ENCODE measurements around the gene DDX1. TPM values are rescaled to one million over a fixed set of nuclear protein-coding genes. Genes with fewer than 3 reads are reported as not detected.

DDX1 gene
- total RNA-seq, 2 donors from 2014 or later: 116 to 126 TPM

- no peak for DNase-seq
- Histone ChIP-seq H3K27me3 (ENCODE audit: control insufficient read depth, insufficient read depth, low read length, poor library complexity, severe bottlenecking) (no peaks in the 10 kb centered on the region), H3K4me3 (ENCODE audit: low read length) (no peak overlapping the region), H3K9me3 (ENCODE audit: control insufficient read depth, low read length) (no peaks in the 10 kb centered on the region), H3K9ac (ENCODE audit: extremely low read depth, low read length, poor library complexity, severe bottlenecking) (no peak overlapping the region), H3K27ac (ENCODE audit: low read depth, low read length) (no peak overlapping the region), H3K36me3 (ENCODE audit: control insufficient read depth, insufficient read depth, low read length) (peaks cover 96% of the 10 kb centered on the region), H3K4me1 (ENCODE audit: control insufficient read depth, insufficient read depth, low read length) (no peaks in the 10 kb centered on the region)
- no peaks in the 10 kb centered on the region for H3K27me3 Mint-ChIP-seq (ENCODE audit: insufficient read depth)
- H3K36me3 Mint-ChIP-seq (ENCODE audit: low read depth): peaks cover 80% of the 10 kb centered on the region
- no peaks in the 10 kb centered on the region for H3K9me3 Mint-ChIP-seq
- TF ChIP-seq CTCF (conservative IDR thresholded peaks at IDR 0.05): no peak
- H3K4me1 Mint-ChIP-seq: no peaks in the 10 kb centered on the region
- no peak overlapping the region for H3K4me3 Mint-ChIP-seq
- H3K27ac Mint-ChIP-seq: no peak overlapping the region
- WGBS, 2 experiments (ENCODE audit: insufficient coverage in 1 of 2, insufficient read length in 1 of 2): 89% methylated on average over 1 of the region's 2 CpGs; no CpG with 5 or more reads in 1 of the 2 experiments
These were observed 12.3 kb downstream of the DDX1 start for GRCh38 chr2:15603948-15604347.

- peaks cover 99% of the 10 kb centered on the region for H3K36me3 ChIP-seq (ENCODE audit: control insufficient read depth, insufficient read depth, low read length)
- no peak for TF ChIP-seq CTCF (conservative IDR thresholded peaks at IDR 0.05)
- H3K27ac Mint-ChIP-seq: no peak overlapping the region
- H3K9me3 ChIP-seq (ENCODE audit: control insufficient read depth, low read length): peaks cover 11% of the 10 kb centered on the region
- H3K27me3 Mint-ChIP-seq (ENCODE audit: insufficient read depth): no peaks in the 10 kb centered on the region
- H3K27me3 ChIP-seq (ENCODE audit: control insufficient read depth, insufficient read depth, low read length, poor library complexity, severe bottlenecking): no peaks in the 10 kb centered on the region
- H3K36me3 Mint-ChIP-seq (ENCODE audit: low read depth): peaks cover 92% of the 10 kb centered on the region
- H3K4me3 Mint-ChIP-seq: no peak overlapping the region
- H3K9me3 Mint-ChIP-seq: peaks cover 6% of the 10 kb centered on the region
- no peak overlapping the region for H3K4me3 ChIP-seq (ENCODE audit: low read length)
- WGBS, 2 experiments (ENCODE audit: insufficient coverage in 1 of 2, insufficient read length in 1 of 2): 93% methylated on average over 1 of the region's 1 CpG; no CpG with 5 or more reads in 1 of the 2 experiments
- DNase-seq: no peak
- H3K4me1 Mint-ChIP-seq: no peaks in the 10 kb centered on the region
- no peak overlapping the region for H3K27ac ChIP-seq (ENCODE audit: low read depth, low read length)
- no peak overlapping the region for H3K9ac ChIP-seq (ENCODE audit: extremely low read depth, low read length, poor library complexity, severe bottlenecking)
- H3K4me1 ChIP-seq (ENCODE audit: control insufficient read depth, insufficient read depth, low read length): no peaks in the 10 kb centered on the region
These were observed 14.1 kb downstream of the DDX1 start for GRCh38 chr2:15605721-15606120.

- Histone ChIP-seq H3K27me3 (ENCODE audit: control insufficient read depth, insufficient read depth, low read length, poor library complexity, severe bottlenecking) (no peaks in the 10 kb centered on the region), H3K9ac (ENCODE audit: extremely low read depth, low read length, poor library complexity, severe bottlenecking) (no peak overlapping the region), H3K4me3 (ENCODE audit: low read length) (no peak overlapping the region), H3K36me3 (ENCODE audit: control insufficient read depth, insufficient read depth, low read length) (peaks cover 89% of the 10 kb centered on the region), H3K4me1 (ENCODE audit: control insufficient read depth, insufficient read depth, low read length) (no peaks in the 10 kb centered on the region), H3K9me3 (ENCODE audit: control insufficient read depth, low read length) (peaks cover 11% of the 10 kb centered on the region), H3K27ac (ENCODE audit: low read depth, low read length) (no peak overlapping the region)
- Mint-ChIP-seq H3K27me3 (ENCODE audit: insufficient read depth) (no peaks in the 10 kb centered on the region), H3K9me3 (peaks cover 6% of the 10 kb centered on the region), H3K36me3 (ENCODE audit: low read depth) (peaks cover 84% of the 10 kb centered on the region), H3K4me3 (no peak overlapping the region), H3K27ac (no peak overlapping the region), H3K4me1 (no peaks in the 10 kb centered on the region)
- WGBS, 2 experiments (ENCODE audit: insufficient coverage in 1 of 2, insufficient read length in 1 of 2): 97 to 100% methylated on average over 1 to 7 of the region's 8 CpGs
- DNase-seq: no peak
- no peak for TF ChIP-seq CTCF (conservative IDR thresholded peaks at IDR 0.05)
These were observed 15.1 kb downstream of the DDX1 start for GRCh38 chr2:15606481-15607441.

Data from endodermal cell (in vitro differentiated cells).